ENCODE data around the gene COL6A1.

Gene COL6A1

GRCh38 chr21:46008893-46009621 lies 27.5 kb downstream of the COL6A1 start:
- DNase-seq: no peak

GRCh38 chr21:46009951-46010705 lies 28.6 kb downstream of the COL6A1 start:
- DNase-seq: no peak

- DNase-seq: no peak
Measured at GRCh38 chr21:46011267-46011967, 29.8 kb downstream of the COL6A1 start.

GRCh38 chr21:46012154-46012553 lies 30.6 kb downstream of the COL6A1 start:
- no peak for DNase-seq

GRCh38 chr21:46014828-46015227 lies 33.3 kb downstream of the COL6A1 start:
- DNase-seq: no peak

- DNase-seq: no peak
Measured at GRCh38 chr21:46017148-46017547, 35.6 kb downstream of the COL6A1 start.

- no peak for DNase-seq
Measured at GRCh38 chr21:46017695-46018094, 36.1 kb downstream of the COL6A1 start.

GRCh38 chr21:46018615-46019014 lies 37.0 kb downstream of the COL6A1 start:
- no peak for DNase-seq

- no peak for DNase-seq
Measured at GRCh38 chr21:46020581-46020980, 39.0 kb downstream of the COL6A1 start.

GRCh38 chr21:46021398-46021797 lies 39.8 kb downstream of the COL6A1 start:
- no peak for DNase-seq

GRCh38 chr21:46021978-46022544 lies 40.5 kb downstream of the COL6A1 start:
- no peak for DNase-seq

- no peak for DNase-seq
Measured at GRCh38 chr21:46022551-46023525, 41.3 kb downstream of the COL6A1 start.

- no peak for DNase-seq
Measured at GRCh38 chr21:46023555-46023954, 42.0 kb downstream of the COL6A1 start.

GRCh38 chr21:46024141-46024540 lies 42.6 kb downstream of the COL6A1 start:
- DNase-seq: no peak

- no peak for DNase-seq
Measured at GRCh38 chr21:46025113-46025770, 43.7 kb downstream of the COL6A1 start.

GRCh38 chr21:46027851-46028493 lies 46.4 kb downstream of the COL6A1 start:
- DNase-seq: no peak

GRCh38 chr21:46028573-46029091 lies 47.1 kb downstream of the COL6A1 start:
- no peak for DNase-seq

- DNase-seq: no peak
Measured at GRCh38 chr21:46029186-46029924, 47.8 kb downstream of the COL6A1 start.

- no peak for DNase-seq
Measured at GRCh38 chr21:46031484-46031883, 49.9 kb downstream of the COL6A1 start.

- no peak for DNase-seq
Measured at GRCh38 chr21:46032100-46032499, 50.5 kb downstream of the COL6A1 start.

Measured in activated CD4-positive, alpha-beta T cell treated with anti-CD3 and anti-CD28 coated beads, Interleukin-2, amount 50 U/mL, for 16 hours (primary cell).